ENCODE data around the gene ZXDC.

- TF ChIP-seq CTCF (IDR thresholded peaks at IDR 0.05) (no peak), POLR2A (IDR thresholded peaks at IDR 0.05) (no peak), EP300 (IDR thresholded peaks at IDR 0.05) (no peak), POLR2AphosphoS5 (IDR thresholded peaks at IDR 0.05) (no peak)
Measured at GRCh38 chr3:126413693-126414080, 62.0 kb downstream of the ZXDC start.

All from suprapubic skin (tissue), 4 donors.